ENCODE measurements around the gene PTPRM. TPM values are rescaled to one million over a fixed set of nuclear protein-coding genes. Genes with fewer than 3 reads are reported as not detected.
A peak's percentile ranks its signal among the peaks of the same experiment; 100 is the strongest.

The PTPRM gene
- total and polyA plus RNA-seq, 2 donors = 37.3 to 55.6 TPM

DNA sequence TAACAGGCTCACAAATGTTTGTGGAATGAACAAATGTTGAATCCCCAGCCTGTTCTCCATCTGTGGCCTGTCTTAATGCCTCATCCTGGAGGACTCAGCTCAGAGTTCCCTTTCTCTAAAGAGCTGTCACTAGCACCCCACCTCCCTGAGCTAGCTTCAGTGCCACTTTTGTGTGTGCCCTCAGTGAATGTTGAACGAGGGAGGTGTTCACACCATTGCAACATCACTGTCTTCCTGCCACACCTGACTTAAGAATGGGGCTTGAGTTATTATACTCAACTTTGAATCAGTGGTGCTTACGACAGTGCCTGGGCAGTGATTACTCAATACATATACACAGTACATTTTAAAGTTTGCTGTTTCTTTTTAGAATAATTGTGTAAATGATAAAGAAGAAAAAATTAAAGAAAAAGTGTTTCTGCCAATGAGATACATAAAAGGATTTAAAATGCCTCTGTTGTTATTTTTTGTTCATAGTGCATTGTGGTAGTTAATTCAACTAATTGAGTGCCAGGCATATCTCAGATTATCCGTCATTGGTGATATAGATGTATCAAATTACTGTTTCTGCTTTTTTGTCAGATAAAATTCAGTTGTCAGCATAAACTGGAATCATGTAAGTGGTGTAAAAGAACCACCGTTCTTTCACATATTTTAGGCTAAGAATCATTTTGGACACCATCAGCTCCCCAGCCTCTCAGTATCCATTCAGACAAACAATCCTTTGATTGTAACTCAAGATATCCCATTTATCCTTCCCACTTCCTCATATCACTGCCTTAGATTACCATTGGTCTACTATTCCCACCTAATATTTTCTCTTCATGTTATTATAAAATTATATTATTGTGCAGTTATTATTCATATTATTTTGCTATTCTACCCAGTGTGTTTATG, 304.7 kb downstream of the PTPRM start:
- no peak for DNase-seq (ENCODE audit: low read depth in 6 of 9, low spot score in 9 of 9)
- Histone ChIP-seq H3K27ac (ENCODE audit: low read depth in 1 of 2, low read length in 1 of 2) (no peak overlapping the region), H3K36me3 (ENCODE audit: control insufficient read depth in 2 of 2, insufficient read depth in 2 of 2, low read length in 1 of 2) (no peaks in the 10 kb centered on the region), H3K4me1 (ENCODE audit: control insufficient read depth in 2 of 2, insufficient read depth in 2 of 2, low read length in 2 of 2) (no peaks in the 10 kb centered on the region), H3K4me3 (ENCODE audit: low read length in 2 of 2) (no peak overlapping the region), H3K27me3 (ENCODE audit: control insufficient read depth in 2 of 2, insufficient read depth in 1 of 2, low read length in 1 of 2) (no peaks in the 10 kb centered on the region), H3K9me3 (ENCODE audit: control insufficient read depth in 2 of 2, insufficient read depth in 1 of 2, low read length in 1 of 2) (no peaks in the 10 kb centered on the region)
- 94% methylated on average over 4 of the region's 4 CpGs for WGBS

DNA sequence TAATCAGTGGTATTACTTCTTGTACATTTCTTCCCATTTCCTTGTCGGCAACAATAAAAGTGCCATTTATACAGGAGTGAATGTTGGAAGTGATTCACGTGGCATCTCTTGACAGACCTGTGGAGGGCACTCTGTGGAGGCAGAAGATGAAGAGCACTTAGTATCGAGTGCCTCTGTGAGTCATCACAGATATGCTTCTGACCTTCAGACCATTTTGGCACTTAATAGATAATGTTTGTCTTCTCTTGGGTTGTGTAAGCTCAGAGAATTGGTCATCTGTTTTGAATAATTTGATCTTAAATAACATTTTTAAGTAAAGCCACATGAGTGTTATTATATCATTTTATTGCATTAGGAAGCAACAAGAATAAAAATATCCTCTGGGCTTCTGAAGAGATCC, 305.5 kb downstream of the PTPRM start:
- no peak for DNase-seq (ENCODE audit: low read depth in 6 of 9, low spot score in 9 of 9)
- Histone ChIP-seq H3K27ac (ENCODE audit: low read depth in 1 of 2, low read length in 1 of 2) (no peak overlapping the region), H3K27me3 (ENCODE audit: control insufficient read depth in 2 of 2, insufficient read depth in 1 of 2, low read length in 1 of 2) (no peaks in the 10 kb centered on the region), H3K9me3 (ENCODE audit: control insufficient read depth in 2 of 2, insufficient read depth in 1 of 2, low read length in 1 of 2) (no peaks in the 10 kb centered on the region), H3K4me3 (ENCODE audit: low read length in 2 of 2) (no peak overlapping the region), H3K4me1 (ENCODE audit: control insufficient read depth in 2 of 2, insufficient read depth in 2 of 2, low read length in 2 of 2) (no peaks in the 10 kb centered on the region), H3K36me3 (ENCODE audit: control insufficient read depth in 2 of 2, insufficient read depth in 2 of 2, low read length in 1 of 2) (no peaks in the 10 kb centered on the region)
- WGBS = 97% methylated on average over 3 of the region's 3 CpGs

DNA sequence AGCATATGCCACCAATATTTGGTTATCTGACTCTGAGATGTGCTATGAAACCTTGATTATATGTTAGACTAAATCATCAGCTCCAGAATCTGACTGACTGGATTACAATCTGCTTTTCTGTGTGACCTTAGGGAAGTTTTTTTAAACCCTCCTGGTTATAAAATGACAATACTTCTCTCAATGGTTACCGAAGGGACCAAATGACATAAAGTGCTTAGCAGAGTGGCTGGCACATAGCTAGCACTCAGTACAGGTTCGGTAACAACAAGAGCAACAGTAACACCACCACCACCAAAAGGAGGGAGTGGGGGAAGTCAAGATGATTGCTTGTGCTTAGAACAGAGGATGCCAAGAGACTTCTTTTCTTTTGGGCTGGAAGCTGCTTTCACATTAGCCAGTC, 306.2 kb downstream of the PTPRM start:
- Histone ChIP-seq H3K27ac (ENCODE audit: low read depth in 1 of 2, low read length in 1 of 2) (no peak overlapping the region), H3K27me3 (ENCODE audit: control insufficient read depth in 2 of 2, insufficient read depth in 1 of 2, low read length in 1 of 2) (no peaks in the 10 kb centered on the region), H3K9me3 (ENCODE audit: control insufficient read depth in 2 of 2, insufficient read depth in 1 of 2, low read length in 1 of 2) (no peaks in the 10 kb centered on the region), H3K36me3 (ENCODE audit: control insufficient read depth in 2 of 2, insufficient read depth in 2 of 2, low read length in 1 of 2) (no peaks in the 10 kb centered on the region), H3K4me3 (ENCODE audit: low read length in 2 of 2) (no peak overlapping the region), H3K4me1 (ENCODE audit: control insufficient read depth in 2 of 2, insufficient read depth in 2 of 2, low read length in 2 of 2) (no peaks in the 10 kb centered on the region)
- DNase-seq (ENCODE audit: low read depth in 6 of 9, low spot score in 9 of 9) = no peak
- over 99% methylated on average over 2 of the region's 2 CpGs for WGBS

DNA sequence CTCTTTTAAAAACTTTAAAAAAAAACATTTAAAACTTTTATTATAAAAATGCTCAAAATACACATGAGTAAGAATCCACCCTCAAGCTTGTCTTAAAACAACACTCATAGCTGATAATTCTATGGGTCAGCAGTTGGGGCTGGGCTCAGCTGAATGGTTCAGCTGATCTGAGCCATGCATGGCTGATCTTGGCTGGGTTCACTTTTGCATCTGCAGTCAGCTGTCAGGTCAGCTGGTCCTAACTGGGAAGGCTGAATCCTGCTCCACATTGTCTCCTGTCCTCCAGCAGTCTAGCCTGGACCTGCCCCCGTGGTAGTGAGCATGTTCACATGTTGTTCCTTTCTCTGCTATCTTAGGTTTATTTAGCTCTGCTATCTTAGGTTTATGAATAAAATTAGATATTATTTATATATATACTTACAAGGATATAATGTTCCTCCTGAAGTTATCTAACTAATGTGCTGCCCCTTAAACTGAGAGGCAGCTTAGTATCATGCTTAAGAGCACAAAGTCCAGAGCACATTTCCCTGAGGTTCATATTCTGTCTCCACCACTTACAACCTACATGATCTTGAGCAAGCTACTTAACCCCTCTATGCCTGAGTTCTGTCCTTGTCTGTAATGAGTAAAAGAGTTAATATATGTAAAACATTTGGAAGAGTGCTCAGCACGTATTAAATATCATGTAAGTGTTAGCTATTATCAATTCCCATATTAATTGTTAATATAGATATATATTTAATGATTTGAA, 309.4 kb downstream of the PTPRM start:
- WGBS = 96% methylated on average over 2 of the region's 2 CpGs
- H3K9me3 ChIP-seq (ENCODE audit: control insufficient read depth in 2 of 2, insufficient read depth in 1 of 2, low read length in 1 of 2) = no peaks in the 10 kb centered on the region
- no peak for DNase-seq (ENCODE audit: low read depth in 6 of 9, low spot score in 9 of 9)
- no peaks in the 10 kb centered on the region for H3K27me3 ChIP-seq (ENCODE audit: control insufficient read depth in 2 of 2, insufficient read depth in 1 of 2, low read length in 1 of 2)
- H3K4me1 ChIP-seq (ENCODE audit: control insufficient read depth in 2 of 2, insufficient read depth in 2 of 2, low read length in 2 of 2) = no peaks in the 10 kb centered on the region
- H3K27ac ChIP-seq (ENCODE audit: low read depth in 1 of 2, low read length in 1 of 2) = no peak overlapping the region
- no peak overlapping the region for H3K4me3 ChIP-seq (ENCODE audit: low read length in 2 of 2)
- no peaks in the 10 kb centered on the region for H3K36me3 ChIP-seq (ENCODE audit: control insufficient read depth in 2 of 2, insufficient read depth in 2 of 2, low read length in 1 of 2)

DNA sequence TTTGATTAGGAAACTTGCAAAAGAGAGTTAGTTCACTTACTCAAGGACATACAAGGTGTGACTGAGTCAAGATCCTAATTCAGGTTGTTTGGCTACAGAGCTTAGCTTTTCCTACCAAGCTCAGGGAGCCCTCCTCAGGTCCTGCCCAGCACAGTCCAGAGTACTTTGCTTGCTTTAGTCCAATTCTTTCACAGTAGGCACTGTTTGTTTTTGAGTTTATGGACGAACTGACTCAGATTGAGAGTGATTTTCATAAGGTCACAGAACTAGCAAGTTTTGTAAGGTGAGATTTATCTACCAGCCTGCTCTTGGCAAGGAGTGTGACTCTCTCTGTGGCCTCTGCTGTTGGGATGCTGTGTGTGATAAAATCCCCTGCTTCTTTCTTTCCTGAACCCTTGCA, 310.5 kb downstream of the PTPRM start:
- no peak overlapping the region for H3K27ac ChIP-seq (ENCODE audit: low read depth in 1 of 2, low read length in 1 of 2)
- H3K4me1 ChIP-seq (ENCODE audit: control insufficient read depth in 2 of 2, insufficient read depth in 2 of 2, low read length in 2 of 2) = no peaks in the 10 kb centered on the region
- H3K9me3 ChIP-seq (ENCODE audit: control insufficient read depth in 2 of 2, insufficient read depth in 1 of 2, low read length in 1 of 2) = no peaks in the 10 kb centered on the region
- DNase-seq (ENCODE audit: low read depth in 6 of 9, low spot score in 9 of 9) = no peak
- no peaks in the 10 kb centered on the region for H3K36me3 ChIP-seq (ENCODE audit: control insufficient read depth in 2 of 2, insufficient read depth in 2 of 2, low read length in 1 of 2)
- no peak overlapping the region for H3K4me3 ChIP-seq (ENCODE audit: low read length in 2 of 2)
- H3K27me3 ChIP-seq (ENCODE audit: control insufficient read depth in 2 of 2, insufficient read depth in 1 of 2, low read length in 1 of 2) = no peaks in the 10 kb centered on the region
- 97% methylated on average over 1 of the region's 1 CpG for WGBS

DNA sequence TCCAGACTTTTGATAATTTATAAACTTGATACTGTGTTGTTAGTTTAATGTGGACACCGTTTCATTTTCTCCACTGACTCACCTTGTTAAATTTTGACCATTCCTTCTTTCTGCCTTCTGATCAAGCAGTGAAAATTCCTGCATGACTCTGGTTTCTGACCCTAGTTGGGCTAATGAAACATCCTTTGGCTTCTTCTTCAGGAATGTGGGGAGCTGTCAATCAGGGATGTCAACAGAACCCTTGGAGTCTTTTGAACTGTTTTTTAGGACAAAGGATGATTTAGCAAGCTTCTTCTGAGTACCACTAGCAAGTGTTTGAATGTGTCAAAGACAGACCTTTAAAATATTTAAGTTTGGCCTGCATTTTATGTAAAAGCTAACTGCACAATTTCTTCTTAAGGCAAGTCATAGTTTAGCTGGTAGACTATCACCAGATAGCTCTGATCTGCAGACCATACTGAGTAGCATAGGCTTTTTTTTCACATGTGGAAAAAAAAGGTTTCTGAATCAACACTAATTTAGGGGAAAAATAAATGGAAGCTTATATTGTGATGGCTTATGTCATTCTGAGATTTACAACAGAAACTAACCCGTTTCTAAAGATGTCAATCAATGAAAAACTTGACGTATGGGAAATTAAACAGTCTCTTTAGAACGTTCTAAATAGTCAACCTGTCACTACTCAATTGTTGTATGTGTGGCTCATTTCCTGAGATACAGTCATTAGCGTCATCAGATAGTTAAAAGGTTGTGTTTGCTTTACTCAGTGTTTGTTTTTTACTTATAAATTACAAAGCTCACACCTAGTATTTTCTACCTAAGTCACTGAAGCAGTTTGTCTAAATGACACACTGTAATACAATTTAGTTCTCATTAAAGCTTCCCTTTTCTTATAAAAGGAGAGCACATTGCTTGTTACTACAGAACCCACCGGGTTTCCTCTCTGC, 311.4 kb downstream of the PTPRM start:
- DNase-seq (ENCODE audit: low read depth in 6 of 9, low spot score in 9 of 9) = no peak
- H3K4me3 ChIP-seq (ENCODE audit: low read length in 2 of 2) = no peak overlapping the region
- no peaks in the 10 kb centered on the region for H3K27me3 ChIP-seq (ENCODE audit: control insufficient read depth in 2 of 2, insufficient read depth in 1 of 2, low read length in 1 of 2)
- 84% methylated on average over 6 of the region's 6 CpGs for WGBS
- no peak overlapping the region for H3K27ac ChIP-seq (ENCODE audit: low read depth in 1 of 2, low read length in 1 of 2)
- no peaks in the 10 kb centered on the region for H3K9me3 ChIP-seq (ENCODE audit: control insufficient read depth in 2 of 2, insufficient read depth in 1 of 2, low read length in 1 of 2)
- H3K4me1 ChIP-seq (ENCODE audit: control insufficient read depth in 2 of 2, insufficient read depth in 2 of 2, low read length in 2 of 2) = no peaks in the 10 kb centered on the region
- no peaks in the 10 kb centered on the region for H3K36me3 ChIP-seq (ENCODE audit: control insufficient read depth in 2 of 2, insufficient read depth in 2 of 2, low read length in 1 of 2)

DNA sequence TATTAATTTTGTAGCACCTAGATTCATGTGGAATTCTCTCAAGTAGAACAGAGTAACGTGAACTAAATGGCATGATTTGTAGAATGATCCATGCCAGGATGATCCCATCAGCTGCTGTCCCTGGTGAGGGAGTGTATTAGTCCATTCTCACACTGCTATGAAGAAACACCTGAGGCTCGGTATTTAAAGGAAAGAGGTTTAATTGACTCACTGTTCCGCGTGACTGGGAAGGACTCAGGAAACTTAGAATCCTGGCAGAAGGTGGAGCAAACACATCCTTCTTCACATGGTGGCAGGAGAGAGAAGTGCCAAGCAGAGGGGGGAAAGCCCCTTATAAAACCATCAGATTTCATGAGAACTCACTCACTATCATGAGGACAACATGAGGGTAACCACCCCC, 312.6 kb downstream of the PTPRM start:
- H3K36me3 ChIP-seq (ENCODE audit: control insufficient read depth in 2 of 2, insufficient read depth in 2 of 2, low read length in 1 of 2) = no peaks in the 10 kb centered on the region
- no peak for DNase-seq (ENCODE audit: low read depth in 6 of 9, low spot score in 9 of 9)
- H3K9me3 ChIP-seq (ENCODE audit: control insufficient read depth in 2 of 2, insufficient read depth in 1 of 2, low read length in 1 of 2) = no peaks in the 10 kb centered on the region
- no peaks in the 10 kb centered on the region for H3K4me1 ChIP-seq (ENCODE audit: control insufficient read depth in 2 of 2, insufficient read depth in 2 of 2, low read length in 2 of 2)
- H3K4me3 ChIP-seq (ENCODE audit: low read length in 2 of 2) = no peak overlapping the region
- H3K27ac ChIP-seq (ENCODE audit: low read depth in 1 of 2, low read length in 1 of 2) = no peak overlapping the region
- H3K27me3 ChIP-seq (ENCODE audit: control insufficient read depth in 2 of 2, insufficient read depth in 1 of 2, low read length in 1 of 2) = no peaks in the 10 kb centered on the region
- WGBS = 92% methylated on average over 4 of the region's 4 CpGs

DNA sequence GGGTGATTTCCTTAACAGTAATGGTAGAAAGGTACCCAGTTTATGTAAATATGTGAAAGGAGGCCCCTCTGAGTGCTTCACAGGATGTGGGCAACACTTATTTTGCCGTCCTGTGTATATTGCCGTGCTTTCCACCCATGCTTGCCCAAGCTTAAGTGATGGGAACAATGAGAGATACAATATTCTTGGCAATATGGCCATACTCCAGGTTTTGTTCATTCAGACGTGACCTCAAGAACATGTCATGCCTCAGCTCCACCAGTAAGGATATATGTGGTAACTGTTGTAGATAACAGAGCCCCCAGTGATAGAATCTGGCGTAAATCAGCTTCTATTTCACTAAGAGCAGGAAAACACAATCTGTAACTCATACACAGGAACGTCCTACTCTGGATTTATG, 318.7 kb downstream of the PTPRM start:
- H3K4me1 ChIP-seq (ENCODE audit: control insufficient read depth in 2 of 2, insufficient read depth in 2 of 2, low read length in 2 of 2) = peaks cover 0 to 8% of the 10 kb centered on the region in 2 donors
- peak in 2 of 9 donors; percentile 27 to 37 for DNase-seq (ENCODE audit: low read depth in 6 of 9, low spot score in 9 of 9)
- 92% methylated on average over 5 of the region's 5 CpGs for WGBS

More for the DNA sequence above, 318.7 kb downstream of the PTPRM start:
- Histone ChIP-seq H3K9me3 (ENCODE audit: control insufficient read depth in 2 of 2, insufficient read depth in 1 of 2, low read length in 1 of 2) (no peaks in the 10 kb centered on the region), H3K27ac (ENCODE audit: low read depth in 1 of 2, low read length in 1 of 2) (no peak overlapping the region), H3K36me3 (ENCODE audit: control insufficient read depth in 2 of 2, insufficient read depth in 2 of 2, low read length in 1 of 2) (peaks cover 0 to 4% of the 10 kb centered on the region in 2 donors), H3K4me3 (ENCODE audit: low read length in 2 of 2) (no peak overlapping the region), H3K27me3 (ENCODE audit: control insufficient read depth in 2 of 2, insufficient read depth in 1 of 2, low read length in 1 of 2) (no peaks in the 10 kb centered on the region)
